Measurements from ENCODE around the gene PDZK1IP1. TPM values are rescaled to one million over a fixed set of nuclear protein-coding genes. Genes with fewer than 3 reads are reported as not detected.
A peak's percentile ranks its signal among the peaks of the same experiment; 100 is the strongest.

PDZK1IP1 gene
- total and polyA plus RNA-seq, 2 donors (not counting 1 experiment from before 2014, with no cell fraction given), result 0.21 TPM; not detected in 1

- Mint-ChIP-seq H3K27me3 (peaks cover 79% of the 10 kb centered on the region), H3K9me3 (ENCODE audit: insufficient read depth) (no peaks in the 10 kb centered on the region), H3K4me1 (peaks cover 36% of the 10 kb centered on the region), H3K27ac (no peak overlapping the region), H3K4me3 (peak overlapping the region; percentile 83)
- ChIA-PET POLR2A (no interaction called here), CTCF (no interaction called here)
- no peak for ATAC-seq (ENCODE audit: low read depth)
- Histone ChIP-seq H2AFZ (ENCODE audit: insufficient read depth, low read depth, low read length, poor library complexity, severe bottlenecking) (peak overlapping the region; percentile 12), H3K27me3 (replicated peaks in 1 of 4; ENCODE audit: control extremely low read depth in 1 of 4, control insufficient read depth in 3 of 4, insufficient read depth in 4 of 4, low read length in 3 of 4) (peaks cover 0 to 95% (median 67%) of the 10 kb centered on the region in 4 experiments), H3K9me3 (ENCODE audit: control extremely low read depth in 1 of 3, control insufficient read depth in 2 of 3, insufficient read depth in 1 of 3, low read length in 2 of 3) (peaks cover 0 to 29% (median 0%) of the 10 kb centered on the region in 3 donors), H3K4me2 (replicated peaks; ENCODE audit: low read depth, low read length, poor library complexity, severe bottlenecking) (peak overlapping the region; percentile 72), H4K20me1 (ENCODE audit: control insufficient read depth, insufficient read depth, low read length, poor library complexity, severe bottlenecking) (no peaks in the 10 kb centered on the region), H3K9ac (ENCODE audit: low read length) (peak overlapping the region; percentile 33), H3K79me2 (ENCODE audit: control insufficient read depth, insufficient read depth, low read length) (no peaks in the 10 kb centered on the region), H3K4me1 (ENCODE audit: control insufficient read depth in 2 of 2, insufficient read depth in 2 of 2, low read length in 2 of 2) (peaks cover 38 to 41% of the 10 kb centered on the region in 2 donors), H3K36me3 (replicated peaks in 1 of 2; ENCODE audit: control extremely low read depth in 1 of 2, control insufficient read depth in 1 of 2, extremely low read depth in 1 of 2, insufficient read depth in 2 of 2, low read length in 1 of 2) (no peaks in the 10 kb centered on the region), H3K4me3 (ENCODE audit: control extremely low read depth in 1 of 5, extremely low read depth in 1 of 5, insufficient read depth in 1 of 5, low read depth in 2 of 5, low read length in 4 of 5) (peak overlapping the region in 2 of 5 experiments; percentile 18 to 47), H3K27ac (ENCODE audit: low read length in 2 of 2) (no peak overlapping the region)
- peak; percentile 62 for DNase-seq
- intact Hi-C loops (cut with micrococcal nuclease), result loop anchor here (2.0 kb wide), 1 partner anchor 210 kb away; no protein-coding TSS in a partner anchor
- 5% methylated on average over 41 of the region's 44 CpGs for WGBS (ENCODE audit: insufficient coverage)
- TF ChIP-seq CTCF (IDR thresholded peaks at IDR 0.05) (no peak), EZH2 (IDR thresholded peaks at IDR 0.05; ENCODE audit: borderline replicate concordance, insufficient read depth, low read depth, low read length, poor library complexity, severe bottlenecking) (peak; percentile 80)
These were observed 41.0 kb upstream of the PDZK1IP1 start for GRCh38 chr1:47230692-47231300.
